ENCODE measurements around the gene ERICH6.

- TF ChIP-seq CTCF (IDR thresholded peaks at IDR 0.05) = no peak
- no peak for TF ChIP-seq POLR2A (IDR thresholded peaks at IDR 0.05)
- TF ChIP-seq POLR2AphosphoS5 (IDR thresholded peaks at IDR 0.05) = no peak
- no peak for TF ChIP-seq EP300 (IDR thresholded peaks at IDR 0.05)
Observed at GRCh38 chr3:150722267-150722666, 18.5 kb upstream of the ERICH6 start.
